HepG2 (cell line): ENCODE results near the gene BRAP. TPM values are rescaled to one million over a fixed set of nuclear protein-coding genes. Genes with fewer than 3 reads are reported as not detected.

Experiments
- AHR ChIP-seq: IDR thresholded peaks from 2 replicates; pipeline ENCODE4 v1.6.1; 2018; ENCODE audit warnings: missing genetic modification reagents, missing compliant biosample characterization
- CBX1 ChIP-seq: IDR thresholded peaks from one replicate; pipeline ENCODE4 v1.6.1; 2016; ENCODE audit warnings: antibody characterized with exemption, low read depth
- FOXJ3 ChIP-seq: sonication (generic); formaldehyde crosslinking; IDR thresholded peaks from 2 replicates; pipeline ENCODE4 v1.4.0; 2020; ENCODE audit warnings: missing genetic modification reagents, mild to moderate bottlenecking, borderline replicate concordance
- MTA3 ChIP-seq: sonication (generic); formaldehyde crosslinking; IDR thresholded peaks from 2 replicates; pipeline ENCODE4 v1.4.0; 2020; ENCODE audit warnings: missing genetic modification reagents
- SAP130 ChIP-seq: IDR thresholded peaks from 2 replicates; pipeline ENCODE4 v1.6.1; 2016; ENCODE audit warnings: low read depth
- SP5 ChIP-seq: IDR thresholded peaks from 2 replicates; pipeline ENCODE4 v1.6.1; 2016; ENCODE audit warnings: low read depth, borderline replicate concordance
- ZNF101 ChIP-seq: sonication (generic); formaldehyde crosslinking; IDR thresholded peaks from 2 replicates; pipeline ENCODE4 v1.4.0; 2020; ENCODE audit warnings: mild to moderate bottlenecking, low read depth, missing genetic modification reagents, borderline replicate concordance
- ZNF253 ChIP-seq: sonication (generic); formaldehyde crosslinking; IDR thresholded peaks from 2 replicates; pipeline ENCODE4 v1.8.0; 2022; ENCODE audit warnings: mild to moderate bottlenecking, missing genetic modification reagents, borderline replicate concordance
- ZNF883 ChIP-seq: sonication (generic); formaldehyde crosslinking; IDR thresholded peaks from 2 replicates; pipeline ENCODE4 v1.5.1; 2020; ENCODE audit warnings: mild to moderate bottlenecking, missing genetic modification reagents; ENCODE audit errors: not compliant biosample characterization
- polyA plus RNA-seq, 8 experiments: library from polyadenylated mRNA; depleted of rRNA in 3 of 8; stranded (reverse) in 7 of 8; unstranded in 1 of 8; fragments of >200 nt; fragmentation: Illumina TruSeq in 4 of 8; extraction: Trizol in 4 of 8; gene quantifications; 2 replicates each; pipeline versions ENCODE4 v1.2.1 to v1.2.3, GENCODE V29; 2011 to 2016; ENCODE audit warnings: low read depth in 4 of 8, missing spikeins in 1 of 8, mixed read lengths in 1 of 8; ENCODE audit not compliant: insufficient read depth in 1 of 8
- total RNA-seq, 5 experiments: library from RNA; depleted of rRNA; stranded (reverse); fragments of >200 nt; fragmentation: Illumina TruSeq; extraction: Trizol; gene quantifications; 2 replicates each; pipeline ENCODE4 v1.2.3, GENCODE V29; 2016; ENCODE audit warnings: low read depth in 1 of 5
- TF ChIP-seq, protein P1 (sequence below): IDR thresholded peaks from 2 replicates; pipeline ENCODE4 v1.6.1; 2016; ENCODE audit warnings: mild to moderate bottlenecking
- TF ChIP-seq, protein P2 (sequence below): sonication (generic); formaldehyde crosslinking; IDR thresholded peaks from 2 replicates; pipeline ENCODE4 v1.8.1; 2023; ENCODE audit warnings: mild to moderate bottlenecking, inconsistent platforms, moderate library complexity, missing genetic modification reagents, borderline replicate concordance
- TF ChIP-seq, protein P3 (sequence below): sonication (generic); formaldehyde crosslinking; IDR thresholded peaks from 2 replicates; pipeline ENCODE4 v1.4.0; 2020; ENCODE audit warnings: mild to moderate bottlenecking, missing genetic modification reagents
- TF ChIP-seq, protein P4 (sequence below): sonication (generic); formaldehyde crosslinking; IDR thresholded peaks from 2 replicates; pipeline ENCODE4 v1.8.0; 2022; ENCODE audit warnings: mild to moderate bottlenecking, missing genetic modification reagents; ENCODE audit not compliant: insufficient replicate concordance
- TF ChIP-seq, protein P5 (sequence below): sonication (generic); formaldehyde crosslinking; IDR thresholded peaks from 2 replicates; pipeline ENCODE4 v1.8.1; 2023; ENCODE audit warnings: mild to moderate bottlenecking, missing genetic modification reagents, borderline replicate concordance
- TF ChIP-seq, protein P6 (sequence below): sonication (generic); formaldehyde crosslinking; IDR thresholded peaks from 2 replicates; pipeline ENCODE4 v1.5.0; 2020; ENCODE audit warnings: mild to moderate bottlenecking, missing genetic modification reagents, borderline replicate concordance

The BRAP gene
- total and polyA plus RNA-seq, 2 of the 13 experiments (the other 11 are each of a cell fraction or from before 2014, with no cell fraction given), result 8.1 to 15.4 TPM

DNA sequence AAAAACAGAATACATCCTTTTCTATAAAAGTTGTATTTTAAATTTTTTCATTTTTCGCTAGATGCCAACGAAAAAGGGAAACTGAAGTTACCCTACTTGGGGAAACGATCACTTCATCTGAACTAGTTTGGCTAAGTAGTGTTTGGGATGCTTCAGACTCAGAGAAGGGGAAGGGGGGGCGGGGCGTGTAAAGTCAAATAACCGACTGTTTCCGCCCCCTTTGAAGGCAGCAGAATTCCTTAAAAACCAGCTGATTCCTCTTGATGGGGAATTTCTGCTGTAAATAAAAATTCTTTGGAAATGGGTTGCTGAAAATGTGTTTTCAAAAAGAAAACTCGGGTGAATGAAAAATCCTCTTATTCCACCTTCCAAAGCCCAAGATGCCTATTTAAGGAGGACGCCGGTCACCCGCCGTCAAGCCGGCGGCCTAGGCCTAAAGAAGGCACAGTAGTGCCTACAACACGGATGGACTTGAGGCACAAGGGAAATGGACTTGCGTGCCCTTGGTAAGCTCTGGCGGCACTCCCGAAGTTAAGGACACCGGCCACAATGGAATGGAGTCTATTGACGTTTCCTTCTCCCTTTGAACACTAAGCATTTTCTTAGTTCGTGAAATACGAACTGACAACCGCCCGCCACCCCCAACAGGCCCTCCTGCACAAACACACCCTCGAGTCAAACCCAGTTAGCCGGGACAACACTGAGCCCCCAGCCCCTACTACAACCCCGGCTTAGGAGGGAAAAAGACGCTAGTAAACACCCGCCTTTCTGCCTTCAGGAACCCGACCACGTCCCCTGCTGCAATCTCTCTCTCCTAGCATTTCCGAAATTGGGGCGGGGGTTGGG is 88.5 kb downstream of the BRAP start (continued):
- TF ChIP-seq, protein P1, sequence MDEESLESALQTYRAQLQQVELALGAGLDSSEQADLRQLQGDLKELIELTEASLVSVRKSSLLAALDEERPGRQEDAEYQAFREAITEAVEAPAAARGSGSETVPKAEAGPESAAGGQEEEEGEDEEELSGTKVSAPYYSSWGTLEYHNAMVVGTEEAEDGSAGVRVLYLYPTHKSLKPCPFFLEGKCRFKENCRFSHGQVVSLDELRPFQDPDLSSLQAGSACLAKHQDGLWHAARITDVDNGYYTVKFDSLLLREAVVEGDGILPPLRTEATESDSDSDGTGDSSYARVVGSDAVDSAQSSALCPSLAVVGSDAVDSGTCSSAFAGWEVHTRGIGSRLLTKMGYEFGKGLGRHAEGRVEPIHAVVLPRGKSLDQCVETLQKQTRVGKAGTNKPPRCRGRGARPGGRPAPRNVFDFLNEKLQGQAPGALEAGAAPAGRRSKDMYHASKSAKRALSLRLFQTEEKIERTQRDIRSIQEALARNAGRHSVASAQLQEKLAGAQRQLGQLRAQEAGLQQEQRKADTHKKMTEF (CRISPR knock-in tag), result 0 out of 2 replicates have a peak, but pooled peaks have one; percentile 32
- TF ChIP-seq, protein P2, sequence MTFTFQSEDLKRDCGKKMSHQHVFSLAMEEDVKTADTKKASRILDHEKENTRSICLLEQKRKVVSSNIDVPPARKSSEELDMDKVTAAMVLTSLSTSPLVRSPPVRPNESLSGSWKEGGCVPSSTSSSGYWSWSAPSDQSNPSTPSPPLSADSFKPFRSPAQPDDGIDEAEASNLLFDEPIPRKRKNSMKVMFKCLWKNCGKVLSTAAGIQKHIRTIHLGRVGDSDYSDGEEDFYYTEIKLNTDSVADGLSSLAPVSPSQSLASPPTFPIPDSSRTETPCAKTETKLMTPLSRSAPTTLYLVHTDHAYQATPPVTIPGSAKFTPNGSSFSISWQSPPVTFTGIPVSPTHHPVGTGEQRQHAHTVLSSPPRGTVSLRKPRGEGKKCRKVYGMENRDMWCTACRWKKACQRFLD (CRISPR knock-in tag), result no peak
- TF ChIP-seq, protein P3, sequence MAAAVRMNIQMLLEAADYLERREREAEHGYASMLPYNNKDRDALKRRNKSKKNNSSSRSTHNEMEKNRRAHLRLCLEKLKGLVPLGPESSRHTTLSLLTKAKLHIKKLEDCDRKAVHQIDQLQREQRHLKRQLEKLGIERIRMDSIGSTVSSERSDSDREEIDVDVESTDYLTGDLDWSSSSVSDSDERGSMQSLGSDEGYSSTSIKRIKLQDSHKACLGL (CRISPR knock-in tag), result no peak
- TF ChIP-seq ZNF883 (CRISPR knock-in tag), result no peak
- TF ChIP-seq, protein P4, sequence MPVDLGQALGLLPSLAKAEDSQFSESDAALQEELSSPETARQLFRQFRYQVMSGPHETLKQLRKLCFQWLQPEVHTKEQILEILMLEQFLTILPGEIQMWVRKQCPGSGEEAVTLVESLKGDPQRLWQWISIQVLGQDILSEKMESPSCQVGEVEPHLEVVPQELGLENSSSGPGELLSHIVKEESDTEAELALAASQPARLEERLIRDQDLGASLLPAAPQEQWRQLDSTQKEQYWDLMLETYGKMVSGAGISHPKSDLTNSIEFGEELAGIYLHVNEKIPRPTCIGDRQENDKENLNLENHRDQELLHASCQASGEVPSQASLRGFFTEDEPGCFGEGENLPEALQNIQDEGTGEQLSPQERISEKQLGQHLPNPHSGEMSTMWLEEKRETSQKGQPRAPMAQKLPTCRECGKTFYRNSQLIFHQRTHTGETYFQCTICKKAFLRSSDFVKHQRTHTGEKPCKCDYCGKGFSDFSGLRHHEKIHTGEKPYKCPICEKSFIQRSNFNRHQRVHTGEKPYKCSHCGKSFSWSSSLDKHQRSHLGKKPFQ (CRISPR knock-in tag), result no peak
- no peak for TF ChIP-seq SP5
- TF ChIP-seq FOXJ3, result no peak
- TF ChIP-seq CBX1, result no peak
- no peak for TF ChIP-seq AHR (CRISPR knock-in tag)
- TF ChIP-seq, protein P5, sequence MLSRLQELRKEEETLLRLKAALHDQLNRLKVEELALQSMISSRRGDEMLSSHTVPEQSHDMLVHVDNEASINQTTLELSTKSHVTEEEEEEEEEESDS (CRISPR knock-in tag), result no peak
- TF ChIP-seq ZNF253 (CRISPR knock-in tag), result no peak
- no peak for TF ChIP-seq ZNF101 (CRISPR knock-in tag)
- TF ChIP-seq, protein P6, sequence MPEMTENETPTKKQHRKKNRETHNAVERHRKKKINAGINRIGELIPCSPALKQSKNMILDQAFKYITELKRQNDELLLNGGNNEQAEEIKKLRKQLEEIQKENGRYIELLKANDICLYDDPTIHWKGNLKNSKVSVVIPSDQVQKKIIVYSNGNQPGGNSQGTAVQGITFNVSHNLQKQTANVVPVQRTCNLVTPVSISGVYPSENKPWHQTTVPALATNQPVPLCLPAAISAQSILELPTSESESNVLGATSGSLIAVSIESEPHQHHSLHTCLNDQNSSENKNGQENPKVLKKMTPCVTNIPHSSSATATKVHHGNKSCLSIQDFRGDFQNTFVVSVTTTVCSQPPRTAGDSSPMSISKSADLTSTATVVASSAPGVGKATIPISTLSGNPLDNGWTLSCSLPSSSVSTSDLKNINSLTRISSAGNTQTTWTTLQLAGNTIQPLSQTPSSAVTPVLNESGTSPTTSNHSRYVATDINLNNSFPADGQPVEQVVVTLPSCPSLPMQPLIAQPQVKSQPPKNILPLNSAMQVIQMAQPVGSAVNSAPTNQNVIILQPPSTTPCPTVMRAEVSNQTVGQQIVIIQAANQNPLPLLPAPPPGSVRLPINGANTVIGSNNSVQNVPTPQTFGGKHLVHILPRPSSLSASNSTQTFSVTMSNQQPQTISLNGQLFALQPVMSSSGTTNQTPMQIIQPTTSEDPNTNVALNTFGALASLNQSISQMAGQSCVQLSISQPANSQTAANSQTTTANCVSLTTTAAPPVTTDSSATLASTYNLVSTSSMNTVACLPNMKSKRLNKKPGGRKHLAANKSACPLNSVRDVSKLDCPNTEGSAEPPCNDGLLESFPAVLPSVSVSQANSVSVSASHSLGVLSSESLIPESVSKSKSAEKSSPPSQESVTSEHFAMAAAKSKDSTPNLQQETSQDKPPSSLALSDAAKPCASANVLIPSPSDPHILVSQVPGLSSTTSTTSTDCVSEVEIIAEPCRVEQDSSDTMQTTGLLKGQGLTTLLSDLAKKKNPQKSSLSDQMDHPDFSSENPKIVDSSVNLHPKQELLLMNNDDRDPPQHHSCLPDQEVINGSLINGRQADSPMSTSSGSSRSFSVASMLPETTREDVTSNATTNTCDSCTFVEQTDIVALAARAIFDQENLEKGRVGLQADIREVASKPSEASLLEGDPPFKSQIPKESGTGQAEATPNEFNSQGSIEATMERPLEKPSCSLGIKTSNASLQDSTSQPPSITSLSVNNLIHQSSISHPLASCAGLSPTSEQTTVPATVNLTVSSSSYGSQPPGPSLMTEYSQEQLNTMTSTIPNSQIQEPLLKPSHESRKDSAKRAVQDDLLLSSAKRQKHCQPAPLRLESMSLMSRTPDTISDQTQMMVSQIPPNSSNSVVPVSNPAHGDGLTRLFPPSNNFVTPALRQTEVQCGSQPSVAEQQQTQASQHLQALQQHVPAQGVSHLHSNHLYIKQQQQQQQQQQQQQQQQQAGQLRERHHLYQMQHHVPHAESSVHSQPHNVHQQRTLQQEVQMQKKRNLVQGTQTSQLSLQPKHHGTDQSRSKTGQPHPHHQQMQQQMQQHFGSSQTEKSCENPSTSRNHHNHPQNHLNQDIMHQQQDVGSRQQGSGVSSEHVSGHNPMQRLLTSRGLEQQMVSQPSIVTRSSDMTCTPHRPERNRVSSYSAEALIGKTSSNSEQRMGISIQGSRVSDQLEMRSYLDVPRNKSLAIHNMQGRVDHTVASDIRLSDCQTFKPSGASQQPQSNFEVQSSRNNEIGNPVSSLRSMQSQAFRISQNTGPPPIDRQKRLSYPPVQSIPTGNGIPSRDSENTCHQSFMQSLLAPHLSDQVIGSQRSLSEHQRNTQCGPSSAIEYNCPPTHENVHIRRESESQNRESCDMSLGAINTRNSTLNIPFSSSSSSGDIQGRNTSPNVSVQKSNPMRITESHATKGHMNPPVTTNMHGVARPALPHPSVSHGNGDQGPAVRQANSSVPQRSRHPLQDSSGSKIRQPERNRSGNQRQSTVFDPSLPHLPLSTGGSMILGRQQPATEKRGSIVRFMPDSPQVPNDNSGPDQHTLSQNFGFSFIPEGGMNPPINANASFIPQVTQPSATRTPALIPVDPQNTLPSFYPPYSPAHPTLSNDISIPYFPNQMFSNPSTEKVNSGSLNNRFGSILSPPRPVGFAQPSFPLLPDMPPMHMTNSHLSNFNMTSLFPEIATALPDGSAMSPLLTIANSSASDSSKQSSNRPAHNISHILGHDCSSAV, result no peak
- no peak for TF ChIP-seq MTA3
- peak; percentile 74 for TF ChIP-seq SAP130 (CRISPR knock-in tag)
